HFFc6 (cell line): ENCODE data around the gene SCN8A. TPM values are rescaled to one million over a fixed set of nuclear protein-coding genes. Genes with fewer than 3 reads are reported as not detected.

Experiments used
- DNase-seq: peaks from one replicate; pipeline ENCODE4 v3.0.0-alpha.2; 2018
- H3K27ac Mint-ChIP-seq: 2 replicates; pipeline ENCODE4 v1.8.0; 2020; ENCODE audit warnings: mild to moderate bottlenecking, mixed read lengths
- H3K27me3 Mint-ChIP-seq: 2 replicates; pipeline ENCODE4 v1.8.0; 2021; ENCODE audit warnings: mild to moderate bottlenecking, moderate library complexity, mixed read lengths; ENCODE audit not compliant: insufficient read depth
- H3K36me3 Mint-ChIP-seq: 2 replicates; pipeline ENCODE4 v1.8.0; 2021; ENCODE audit warnings: low read depth, mixed read lengths
- H3K4me1 Mint-ChIP-seq: 2 replicates; pipeline ENCODE4 v1.8.0; 2020; ENCODE audit warnings: low read depth, mixed read lengths
- H3K4me3 Mint-ChIP-seq: 2 replicates; pipeline ENCODE4 v1.8.0; 2020; ENCODE audit warnings: mild to moderate bottlenecking, moderate library complexity, mixed read lengths
- H3K9me3 Mint-ChIP-seq: 2 replicates; pipeline ENCODE4 v1.8.0; 2020; ENCODE audit warnings: mild to moderate bottlenecking, mixed read lengths
- CTCF ChIP-seq: fragments of 200-600 bp; sonication (generic); IDR thresholded peaks from 2 replicates; pipeline ENCODE4 v1.5.0; 2021; ENCODE audit warnings: antibody characterized with exemption, mild to moderate bottlenecking
- total RNA-seq, 6 experiments: library from RNA; stranded (reverse); fragmentation: NEBNext Ultra II Directional; extraction: Animal tissue kit (Norgen Biotek cat#: 25700); gene quantifications; 2 replicates in 1 of 6; 3 replicates in 5 of 6; pipeline ENCODE4 v1.2.3, GENCODE V29; 2021

Gene SCN8A
- total RNA-seq, 6 experiments from 2014 or later = 13.4 to 16.0 (median 15.3) TPM

- Mint-ChIP-seq H3K4me3 (peak overlapping the region; percentile 36; the same call in 1 of the 2 replicates), H3K27ac (peak overlapping the region; percentile 72), H3K9me3 (0 out of 2 replicates have a peak, but pooled peaks cover 5% of the 10 kb centered on the region), H3K36me3 (peaks cover 18% of the 10 kb centered on the region), H3K4me1 (peaks cover 58% of the 10 kb centered on the region), H3K27me3 (peaks cover 1% of the 10 kb centered on the region; the same call in 1 of the 2 replicates)
- TF ChIP-seq CTCF = no peak
- no peak for DNase-seq
These were observed 29.4 kb downstream of the SCN8A start for GRCh38 chr12:51620448-51620847.

GRCh38 chr12:51621156-51621922, 30.3 kb downstream of the SCN8A start:
- no peak for TF ChIP-seq CTCF
- Mint-ChIP-seq H3K9me3 (0 out of 2 replicates have a peak, but pooled peaks cover 5% of the 10 kb centered on the region), H3K4me3 (peak overlapping the region; percentile 36; the same call in 1 of the 2 replicates), H3K36me3 (peaks cover 18% of the 10 kb centered on the region), H3K27me3 (peaks cover 1% of the 10 kb centered on the region; the same call in 1 of the 2 replicates), H3K27ac (peak overlapping the region; percentile 72), H3K4me1 (peaks cover 65% of the 10 kb centered on the region)
- DNase-seq = no peak

GRCh38 chr12:51622564-51622963, 31.5 kb downstream of the SCN8A start:
- Mint-ChIP-seq H3K9me3 (no peaks in the 10 kb centered on the region), H3K27ac (peak overlapping the region; percentile 61), H3K36me3 (peaks cover 10% of the 10 kb centered on the region; the same call in 1 of the 2 replicates), H3K4me1 (peaks cover 59% of the 10 kb centered on the region), H3K4me3 (peak overlapping the region; percentile 47), H3K27me3 (peaks cover 1% of the 10 kb centered on the region; the same call in 1 of the 2 replicates)
- no peak for TF ChIP-seq CTCF
- peak; percentile 25 for DNase-seq

- no peak overlapping the region for H3K4me3 Mint-ChIP-seq
- no peaks in the 10 kb centered on the region for H3K9me3 Mint-ChIP-seq
- H3K27me3 Mint-ChIP-seq = peaks cover 1% of the 10 kb centered on the region; the same call in 1 of the 2 replicates
- H3K4me1 Mint-ChIP-seq = peaks cover 52% of the 10 kb centered on the region
- no peak for DNase-seq
- TF ChIP-seq CTCF = no peak
- H3K27ac Mint-ChIP-seq = no peak overlapping the region
- H3K36me3 Mint-ChIP-seq = no peaks in the 10 kb centered on the region
These were observed 34.3 kb downstream of the SCN8A start for GRCh38 chr12:51625370-51625769.

GRCh38 chr12:51626115-51626514, 35.1 kb downstream of the SCN8A start:
- no peak overlapping the region for H3K4me3 Mint-ChIP-seq
- no peaks in the 10 kb centered on the region for H3K9me3 Mint-ChIP-seq
- DNase-seq = no peak
- no peak overlapping the region for H3K27ac Mint-ChIP-seq
- no peaks in the 10 kb centered on the region for H3K27me3 Mint-ChIP-seq
- TF ChIP-seq CTCF = no peak
- peaks cover 52% of the 10 kb centered on the region for H3K4me1 Mint-ChIP-seq
- no peaks in the 10 kb centered on the region for H3K36me3 Mint-ChIP-seq
